Gastrocnemius medialis (tissue), 4 donors: Measurements from ENCODE around the gene SIAH2. TPM values are rescaled to one million over a fixed set of nuclear protein-coding genes. Genes with fewer than 3 reads are reported as not detected.

Experiments used
- ATAC-seq, 2 donors: fragments of 150-250 bp; one replicate each; pipeline ENCODE4 v1.9.1; 2016
- DNase-seq, 2 donors: peaks; one replicate each; pipeline ENCODE4 v3.0.0-alpha.2; 2019
- H3K27ac ChIP-seq, 4 donors: fragments of 200-600 bp; sonication (generic); 1 replicate in 1 of 4; 2 replicates in 3 of 4; pipeline ENCODE4 v1.5.1; 2016 to 2018; ENCODE audit warnings: mild to moderate bottlenecking in 2 of 4, moderate library complexity in 1 of 4
- H3K27me3 ChIP-seq, 3 donors: fragments of 200-600 bp; sonication (generic) in 2 of 3; 1 replicate in 1 of 3; 2 replicates in 2 of 3; pipeline versions ENCODE4 v1.5.1 to v1.6.0; 2016 to 2019; ENCODE audit warnings: mild to moderate bottlenecking in 1 of 3, moderate library complexity in 1 of 3
- H3K36me3 ChIP-seq, 2 donors: fragments of 200-600 bp; sonication (generic) in 1 of 2; one replicate each; pipeline ENCODE4 v1.5.1; 2017 to 2018
- H3K4me1 ChIP-seq, 2 donors: fragments of 200-600 bp; sonication (generic) in 1 of 2; one replicate each; pipeline ENCODE4 v1.5.1; 2016 to 2017; ENCODE audit warnings: mild to moderate bottlenecking in 2 of 2
- H3K4me3 ChIP-seq, 4 donors: fragments of 200-600 bp; sonication (generic) in 3 of 4; 1 replicate in 1 of 4; 2 replicates in 3 of 4; pipeline ENCODE4 v1.5.1; 2016 to 2019; ENCODE audit warnings: mild to moderate bottlenecking in 2 of 4
- H3K9me3 ChIP-seq, 3 donors: fragments of 200-600 bp; sonication (generic) in 2 of 3; 1 replicate in 1 of 3; 2 replicates in 2 of 3; pipeline ENCODE4 v1.5.1; 2016 to 2019
- CTCF ChIP-seq, 5 experiments: fragments of 450-650 bp in 3 of 5; fragments of 200-600 bp in 2 of 5; sonication (generic) in 2 of 5; IDR thresholded peaks in 4 of 5; conservative IDR thresholded peaks in 1 of 5; 1 replicate in 4 of 5; 2 replicates in 1 of 5; pipeline ENCODE4 v1.5.1; 2016 to 2019; ENCODE audit warnings: antibody characterized with exemption in 5 of 5, mild to moderate bottlenecking in 3 of 5, moderate library complexity in 3 of 5
- POLR2A ChIP-seq, 2 donors: fragments of 450-650 bp; IDR thresholded peaks; one replicate each; pipeline ENCODE4 v1.6.1; 2017; ENCODE audit warnings: antibody characterized with exemption in 2 of 2, mild to moderate bottlenecking in 2 of 2, moderate library complexity in 2 of 2
- in situ Hi-C, 4 donors: fragments of 200-750 bp; cut with MboI; loops; one replicate each; pipeline versions ENCODE4 v1.15.0 to v1.8.0; 2017; ENCODE audit warnings: low sequenced_read_pairs in 4 of 4
- intact Hi-C: fragments of 100-400 bp; cut with DNase I; formaldehyde crosslinking; loops from one replicate; pipeline ENCODE4 v1.15.1; 2023; ENCODE audit warnings: low total_unique reads
- total RNA-seq, 4 donors: library from RNA; depleted of rRNA; stranded (reverse); fragments of >200 nt; gene quantifications; one replicate each; pipeline versions ENCODE4 v1.1.0 to v1.2.3, GENCODE V29; 2016

Gene SIAH2
- total RNA-seq, 4 donors from 2014 or later: 10.9 to 25.6 (median 20.0) TPM

- Histone ChIP-seq H3K36me3 (peaks cover 0 to 6% of the 10 kb centered on the region in 2 donors), H3K27ac (peak overlapping the region in 1 of 4 donors; percentile 1), H3K27me3 (no peaks in the 10 kb centered on the region), H3K4me3 (no peak overlapping the region), H3K9me3 (no peaks in the 10 kb centered on the region), H3K4me1 (peaks cover 47 to 57% of the 10 kb centered on the region in 2 donors)
- TF ChIP-seq CTCF (IDR thresholded peaks at IDR 0.05 in 4 of 5, conservative IDR thresholded peaks at IDR 0.05 in 1 of 5): no peak
- no peak for TF ChIP-seq POLR2A (IDR thresholded peaks at IDR 0.05)
- ATAC-seq (no peak), DNase-seq (no peak)
- in situ Hi-C loops (no loop called here), intact Hi-C loops (no loop called here)
These were observed 16.0 kb downstream of the SIAH2 start for GRCh38 chr3:150746791-150747590.

- no peak overlapping the region for H3K4me3 ChIP-seq
- H3K4me1 ChIP-seq: peaks cover 41 to 48% of the 10 kb centered on the region in 2 donors
- H3K27ac ChIP-seq: no peak overlapping the region
- ATAC-seq (no peak), DNase-seq (no peak)
- intact Hi-C loops: no loop called here
- no peak for TF ChIP-seq POLR2A (IDR thresholded peaks at IDR 0.05)
- TF ChIP-seq CTCF (IDR thresholded peaks at IDR 0.05 in 4 of 5, conservative IDR thresholded peaks at IDR 0.05 in 1 of 5): no peak
- H3K9me3 ChIP-seq: no peaks in the 10 kb centered on the region
- in situ Hi-C loops: no loop called here
- H3K36me3 ChIP-seq: peaks cover 0 to 13% of the 10 kb centered on the region in 2 donors
- H3K27me3 ChIP-seq: no peaks in the 10 kb centered on the region
These were observed 17.1 kb downstream of the SIAH2 start for GRCh38 chr3:150745832-150746231.

- no peak overlapping the region for H3K4me3 ChIP-seq
- no peak overlapping the region for H3K27ac ChIP-seq
- ATAC-seq (no peak), DNase-seq (no peak)
- peaks cover 37 to 47% of the 10 kb centered on the region in 2 donors for H3K4me1 ChIP-seq
- H3K36me3 ChIP-seq: peaks cover 0 to 13% of the 10 kb centered on the region in 2 donors
- in situ Hi-C loops (no loop called here), intact Hi-C loops (no loop called here)
- H3K9me3 ChIP-seq: no peaks in the 10 kb centered on the region
- H3K27me3 ChIP-seq: no peaks in the 10 kb centered on the region
- TF ChIP-seq CTCF (IDR thresholded peaks at IDR 0.05 in 4 of 5, conservative IDR thresholded peaks at IDR 0.05 in 1 of 5) (no peak), POLR2A (IDR thresholded peaks at IDR 0.05) (no peak)
These were observed 18.1 kb downstream of the SIAH2 start for GRCh38 chr3:150744919-150745211.

GRCh38 chr3:150744041-150744918 is 18.7 kb downstream of the SIAH2 start:
- in situ Hi-C loops (no loop called here), intact Hi-C loops (no loop called here)
- no peak for ATAC-seq

More at GRCh38 chr3:150744041-150744918, 18.7 kb downstream of the SIAH2 start:
- no peak overlapping the region for H3K27ac ChIP-seq
- DNase-seq: no peak
- peaks cover 0 to 13% of the 10 kb centered on the region in 2 donors for H3K36me3 ChIP-seq
- no peak overlapping the region for H3K4me3 ChIP-seq
- H3K27me3 ChIP-seq: no peaks in the 10 kb centered on the region
- peaks cover 36 to 41% of the 10 kb centered on the region in 2 donors for H3K4me1 ChIP-seq
- TF ChIP-seq POLR2A (IDR thresholded peaks at IDR 0.05) (no peak), CTCF (IDR thresholded peaks at IDR 0.05 in 4 of 5, conservative IDR thresholded peaks at IDR 0.05 in 1 of 5) (no peak)
- H3K9me3 ChIP-seq: no peaks in the 10 kb centered on the region
